BJ (cell line): Measurements from ENCODE around the gene ZNF618. TPM values are rescaled to one million over a fixed set of nuclear protein-coding genes. Genes with fewer than 3 reads are reported as not detected.

Experiments used
- CTCF ChIA-PET: fragments of 350-600 bp; formaldehyde crosslinking; extraction: SDS; loops from one replicate; lab custom pipeline; 2021; ENCODE audit warnings: antibody characterized with exemption, inconsistent platforms; lab: Yijun Ruan, JAX
- POLR2A ChIA-PET: fragments of 300-600 bp; sonication (Branson Sonifier 250); formaldehyde crosslinking; extraction: SDS; loops from one replicate; lab custom pipeline; 2021; ENCODE audit warnings: antibody characterized with exemption; lab: Charles Lee
- DNase-seq: peaks from one replicate; pipeline ENCODE4 v3.0.0-alpha.2; 2011; ENCODE audit warnings: low read depth
- H3K27me3 ChIP-seq: 2 replicates; pipeline ENCODE4 v1.6.0; 2011; ENCODE audit warnings: low read length; ENCODE audit not compliant: control insufficient read depth, insufficient read depth
- H3K36me3 ChIP-seq: 2 replicates; pipeline ENCODE4 v1.5.1; 2011; ENCODE audit warnings: low read length; ENCODE audit not compliant: control insufficient read depth, insufficient read depth
- H3K4me3 ChIP-seq: 2 replicates; pipeline ENCODE4 v1.5.1; 2011; ENCODE audit warnings: low read depth, mild to moderate bottlenecking, control low read depth, low read length
- CTCF ChIP-seq: IDR thresholded peaks from 2 replicates; pipeline ENCODE4 v1.5.1; 2011; ENCODE audit warnings: low read depth, mild to moderate bottlenecking, control low read depth, inconsistent platforms, low read length, moderate library complexity; ENCODE audit not compliant: insufficient read depth
- polyA plus RNA-seq: library from polyadenylated mRNA; depleted of rRNA; stranded (reverse); fragments of >200 nt; gene quantifications from 2 replicates; pipeline ENCODE4 v1.2.3, GENCODE V29; 2011

The ZNF618 gene
- polyA plus RNA-seq, 1 experiment, result 5.4 TPM

GRCh38 chr9:113967380-113967779 lies 91.3 kb downstream of the ZNF618 start:
- H3K27me3 ChIP-seq, result no peaks in the 10 kb centered on the region
- TF ChIP-seq CTCF, result no peak
- ChIA-PET POLR2A (no interaction called here), CTCF (interaction anchor here (1.1 kb wide), 1 partner anchor 115 kb away, joined by 3 read pairs; no protein-coding TSS in a partner anchor)
- peaks cover 6% of the 10 kb centered on the region for H3K36me3 ChIP-seq
- H3K4me3 ChIP-seq, result no peak overlapping the region
- DNase-seq, result no peak

- no peak for TF ChIP-seq CTCF
- ChIA-PET CTCF (interaction anchor here (0.6 kb wide), 1 partner anchor 32 kb away, joined by 3 read pairs; no protein-coding TSS in a partner anchor), POLR2A (no interaction called here)
- H3K27me3 ChIP-seq, result no peaks in the 10 kb centered on the region
- no peak overlapping the region for H3K4me3 ChIP-seq
- no peak for DNase-seq
- peaks cover 6% of the 10 kb centered on the region for H3K36me3 ChIP-seq
These were observed 93.2 kb downstream of the ZNF618 start for GRCh38 chr9:113969343-113969742.

GRCh38 chr9:113973226-113973625 lies 97.1 kb downstream of the ZNF618 start:
- ChIA-PET CTCF (interaction anchor here (0.7 to 4.8 kb wide), 2 partner anchors 11 to 14 kb away, joined by 3 to 34 read pairs; no protein-coding TSS in a partner anchor), POLR2A (no interaction called here)
- H3K4me3 ChIP-seq, result no peak overlapping the region
- no peaks in the 10 kb centered on the region for H3K27me3 ChIP-seq
- no peak for TF ChIP-seq CTCF
- no peak for DNase-seq
- peaks cover 3% of the 10 kb centered on the region for H3K36me3 ChIP-seq

GRCh38 chr9:113973963-113974413 lies 97.9 kb downstream of the ZNF618 start:
- CTCF ChIA-PET, result interaction anchor here (0.6 to 4.8 kb wide), 3 partner anchors 11 to 166 kb away, joined by 3 to 34 read pairs (median 4); no protein-coding TSS in a partner anchor
- Histone ChIP-seq H3K4me3 (no peak overlapping the region), H3K27me3 (no peaks in the 10 kb centered on the region), H3K36me3 (peaks cover 3% of the 10 kb centered on the region)
- TF ChIP-seq CTCF, result no peak
- POLR2A ChIA-PET, result no interaction called here
- no peak for DNase-seq

GRCh38 chr9:113976915-113977314 lies 100.8 kb downstream of the ZNF618 start:
- Histone ChIP-seq H3K36me3 (no peaks in the 10 kb centered on the region; the same call in 1 of the 2 replicates), H3K4me3 (no peak overlapping the region), H3K27me3 (no peaks in the 10 kb centered on the region)
- DNase-seq, result no peak
- ChIA-PET CTCF (interaction anchor here (2.3 kb wide), 1 partner anchor 14 kb away, joined by 4 read pairs; no protein-coding TSS in a partner anchor), POLR2A (no interaction called here)
- TF ChIP-seq CTCF, result no peak
